PC-3 (cell line): Measurements from ENCODE around the gene VAT1. TPM values are rescaled to one million over a fixed set of nuclear protein-coding genes. Genes with fewer than 3 reads are reported as not detected.

Source experiments
- ATAC-seq: fragments of 200-7000 bp; cut with Tn5 transposase; 2 replicates; pipeline ENCODE4 v1.9.1; 2020; ENCODE audit warnings: mild to moderate bottlenecking, moderate library complexity
- BruUV-seq: library from RNA; stranded (reverse); fragments of 400-500 nt; replicated peaks from 2 replicates; lab custom pipeline; 2021; lab: Mats Ljungman, UMichigan
- CTCF ChIA-PET: fragments of 300-600 bp; sonication (Branson Sonifier 250); formaldehyde crosslinking; loops from one replicate; lab custom pipeline; 2022; ENCODE audit warnings: antibody characterized with exemption; lab: Charles Lee
- POLR2A ChIA-PET: fragments of 300-600 bp; sonication (Branson Sonifier 250); formaldehyde crosslinking; loops from one replicate; lab custom pipeline; 2022; ENCODE audit warnings: antibody characterized with exemption; ENCODE audit not compliant: unreplicated experiment; lab: Charles Lee
- DNase-seq: peaks from one replicate; pipeline ENCODE4 v3.0.0-alpha.2; 2015
- H2AFZ ChIP-seq: fragments of 300-600 bp; sonication (generic); 2 replicates; pipeline ENCODE4 v1.6.0; 2016; ENCODE audit warnings: antibody characterized with exemption, low read length
- H3F3A ChIP-seq: fragments of 300-600 bp; sonication (generic); one replicate; pipeline ENCODE4 v1.6.0; 2017; ENCODE audit warnings: antibody characterized with exemption, low read length, control low read depth, mild to moderate bottlenecking; ENCODE audit not compliant: unreplicated experiment
- H3K27ac ChIP-seq: fragments of 300-600 bp; sonication (generic); 2 replicates; pipeline ENCODE4 v1.5.1; 2016; ENCODE audit warnings: mild to moderate bottlenecking, low read length
- H3K27me3 ChIP-seq: fragments of 300-600 bp; sonication (generic); 2 replicates; pipeline ENCODE4 v1.6.1; 2016; ENCODE audit warnings: low read length, mixed read lengths
- H3K36me3 ChIP-seq: fragments of 300-600 bp; sonication (generic); 2 replicates; pipeline ENCODE4 v1.6.1; 2016; ENCODE audit warnings: low read depth, mixed run types, low read length, mixed read lengths
- H3K4me1 ChIP-seq: fragments of 300-600 bp; sonication (generic); 2 replicates; pipeline ENCODE4 v1.5.1; 2016; ENCODE audit warnings: low read length; ENCODE audit not compliant: insufficient read depth
- H3K4me2 ChIP-seq: fragments of 300-600 bp; sonication (generic); 2 replicates; pipeline ENCODE4 v1.6.0; 2016; ENCODE audit warnings: low read length
- H3K4me3 ChIP-seq: fragments of 300-600 bp; sonication (generic); 2 replicates; pipeline ENCODE4 v1.5.1; 2016; ENCODE audit warnings: mild to moderate bottlenecking, low read length, mixed read lengths
- H3K79me2 ChIP-seq: fragments of 300-600 bp; sonication (generic); 2 replicates; pipeline ENCODE4 v1.6.1; 2017; ENCODE audit warnings: low read length, mixed read lengths
- H3K9ac ChIP-seq: fragments of 300-600 bp; sonication (generic); 2 replicates; pipeline ENCODE4 v1.6.0; 2016; ENCODE audit warnings: mild to moderate bottlenecking, low read length
- H3K9me2 ChIP-seq: fragments of 300-600 bp; sonication (generic); replicated peaks from 2 replicates; pipeline ENCODE4 v1.6.1; 2016; ENCODE audit warnings: mixed run types, low read length, mixed read lengths
- H3K9me3 ChIP-seq: fragments of 300-600 bp; sonication (generic); 2 replicates; pipeline ENCODE4 v1.6.1; 2016; ENCODE audit warnings: low read length, mixed read lengths
- H4K20me1 ChIP-seq: fragments of 300-600 bp; sonication (generic); 2 replicates; pipeline ENCODE4 v1.6.1; 2016; ENCODE audit warnings: low read length, mixed read lengths
- CTCF ChIP-seq: fragments of 300-600 bp; sonication (generic); conservative IDR thresholded peaks from 2 replicates; pipeline ENCODE4 v1.5.1; 2017; ENCODE audit warnings: antibody characterized with exemption, low read depth, mild to moderate bottlenecking, low read length
- EZH2 ChIP-seq: fragments of 300-600 bp; sonication (generic); IDR thresholded peaks from one replicate; pipeline ENCODE4 v1.6.1; 2017; ENCODE audit warnings: antibody characterized with exemption, mild to moderate bottlenecking, low read length; ENCODE audit not compliant: unreplicated experiment
- EZH2phosphoT487 ChIP-seq: fragments of 300-600 bp; sonication (generic); IDR thresholded peaks from 2 replicates; pipeline ENCODE4 v1.6.1; 2018; ENCODE audit warnings: mild to moderate bottlenecking, antibody characterized with exemption, low read length, borderline replicate concordance
- intact Hi-C: fragments of 100-400 bp; cut with micrococcal nuclease; formaldehyde crosslinking; loops from 2 replicates; pipeline ENCODE4 v1.9.0; 2023
- total RNA-seq: library from RNA; depleted of rRNA; stranded (reverse); fragments of >200 nt; gene quantifications from 2 replicates; pipeline ENCODE4 v1.2.3, GENCODE V29; 2014

Gene VAT1
- total RNA-seq, 1 experiment from 2014 or later: 68.1 TPM

GRCh38 chr17:43025766-43026537 lies 3.8 kb upstream of the VAT1 start:
- no TSS peak for BruUV-seq
- no peaks in the 10 kb centered on the region for H3K36me3 ChIP-seq
- TF ChIP-seq CTCF (no peak), EZH2 (no peak), EZH2phosphoT487 (no peak)
- H3K9me3 ChIP-seq: no peaks in the 10 kb centered on the region
- H3K4me1 ChIP-seq: peaks cover 3% of the 10 kb centered on the region
- H3F3A ChIP-seq: no peaks in the 10 kb centered on the region
- ATAC-seq: no peak
- no peak overlapping the region for H3K4me3 ChIP-seq
- intact Hi-C loops: loop anchor here (2.0 kb wide), 1 partner anchor 145 kb away; the partner anchor contains the start of gene NBR1
- no peak overlapping the region for H3K27ac ChIP-seq
- no peak overlapping the region for H2AFZ ChIP-seq
- ChIA-PET CTCF (no interaction called here), POLR2A (no interaction called here)
- H3K9me2 ChIP-seq: no peaks in the 10 kb centered on the region
- no peak for DNase-seq
- no peak overlapping the region for H3K4me2 ChIP-seq
- H4K20me1 ChIP-seq: no peaks in the 10 kb centered on the region
- H3K79me2 ChIP-seq: peaks cover 4% of the 10 kb centered on the region; the same call in 1 of the 2 replicates
- no peaks in the 10 kb centered on the region for H3K27me3 ChIP-seq
- no peak overlapping the region for H3K9ac ChIP-seq

- CTCF ChIA-PET: interaction anchor here (1.4 kb wide), 1 partner anchor 104 kb away, joined by 5 read pairs; no protein-coding TSS in a partner anchor
- DNase-seq: no peak
- H4K20me1 ChIP-seq: no peaks in the 10 kb centered on the region
- H3K36me3 ChIP-seq: no peaks in the 10 kb centered on the region
- no peak overlapping the region for H3K9ac ChIP-seq
- intact Hi-C loops: loop anchor here (2.0 kb wide), 1 partner anchor 146 kb away; the partner anchor contains the start of gene NBR1
- ATAC-seq: no peak
- no peaks in the 10 kb centered on the region for H3K9me2 ChIP-seq
- H3K79me2 ChIP-seq: peaks cover 8% of the 10 kb centered on the region; the same call in 1 of the 2 replicates
- TF ChIP-seq EZH2phosphoT487 (no peak), CTCF (no peak), EZH2 (no peak)
- no peak overlapping the region for H3K4me2 ChIP-seq
- POLR2A ChIA-PET: no interaction called here
- H3K4me1 ChIP-seq: peaks cover 5% of the 10 kb centered on the region
- no peak overlapping the region for H2AFZ ChIP-seq
- no peaks in the 10 kb centered on the region for H3K9me3 ChIP-seq
- H3K27me3 ChIP-seq: no peaks in the 10 kb centered on the region
- no peak overlapping the region for H3K27ac ChIP-seq
- H3K4me3 ChIP-seq: no peak overlapping the region
- H3F3A ChIP-seq: no peaks in the 10 kb centered on the region
- BruUV-seq: no TSS peak
Observed at GRCh38 chr17:43025290-43025657, 3.1 kb upstream of the VAT1 start.
